Measurements from ENCODE around the gene ALOXE3.
A peak's percentile ranks its signal among the peaks of the same experiment; 100 is the strongest.
"Not testable (repeated sequence)": the region's sequence is repeated elsewhere in the genome, so short reads cannot be mapped to it uniquely, and the experiment has no call there.

The ALOXE3 gene

DNA sequence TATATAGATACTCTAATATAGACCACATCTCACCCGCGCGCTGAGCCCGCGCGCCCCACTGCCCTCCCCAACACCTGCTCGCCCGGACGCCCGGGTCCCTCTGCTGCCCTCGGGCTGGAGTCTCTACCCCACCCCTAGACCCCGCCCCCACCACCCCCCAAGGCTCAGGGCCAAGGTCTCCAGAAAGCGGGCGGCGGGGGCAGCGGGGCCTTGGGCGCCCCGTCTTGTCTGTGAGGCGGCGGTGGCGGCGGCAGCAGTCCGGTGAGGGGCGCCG lies 3.0 kb upstream of the ALOXE3 start:
- no peak for DNase-seq

DNA sequence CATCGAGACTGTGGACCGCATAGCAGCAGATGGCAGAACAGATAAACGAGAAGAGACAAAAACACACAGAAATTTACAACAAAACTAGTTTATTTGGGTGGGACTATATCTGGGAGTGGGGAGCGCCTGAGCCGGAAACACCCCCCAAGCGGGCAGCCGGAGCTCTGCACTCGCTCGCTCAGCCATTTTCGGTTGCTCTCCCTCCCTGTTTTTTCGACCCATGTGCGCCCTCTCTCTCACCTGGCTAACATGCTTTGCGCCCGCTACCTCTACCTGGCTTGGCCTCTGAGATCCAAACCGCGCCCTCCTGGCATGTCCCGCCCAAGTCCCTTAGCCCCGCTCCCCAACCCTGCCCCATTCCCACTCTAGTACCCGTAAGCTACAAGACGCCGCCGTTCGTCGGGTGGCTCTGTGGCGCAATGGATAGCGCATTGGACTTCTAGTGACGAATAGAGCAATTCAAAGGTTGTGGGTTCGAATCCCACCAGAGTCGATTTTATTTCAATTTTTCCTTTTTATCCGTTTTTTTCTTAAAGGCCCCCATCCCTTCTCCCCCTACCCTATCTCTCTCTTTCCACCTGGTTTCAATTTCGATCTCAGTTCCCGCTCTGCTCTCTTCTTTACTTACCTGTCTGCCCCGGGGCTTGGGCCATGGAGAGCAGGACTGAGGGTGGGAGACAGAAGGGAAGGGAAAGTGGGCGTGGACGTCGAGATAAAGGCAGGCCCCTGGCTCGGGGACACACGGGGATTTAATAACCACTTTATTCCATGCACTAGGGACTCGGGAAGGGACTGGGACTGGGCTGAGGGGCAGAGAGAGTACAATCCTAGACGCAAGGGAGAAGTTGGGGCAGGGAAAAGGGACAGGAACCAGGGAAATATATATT lies 2.4 kb upstream of the ALOXE3 start:
- peak; percentile 81 to 83 for DNase-seq

DNA sequence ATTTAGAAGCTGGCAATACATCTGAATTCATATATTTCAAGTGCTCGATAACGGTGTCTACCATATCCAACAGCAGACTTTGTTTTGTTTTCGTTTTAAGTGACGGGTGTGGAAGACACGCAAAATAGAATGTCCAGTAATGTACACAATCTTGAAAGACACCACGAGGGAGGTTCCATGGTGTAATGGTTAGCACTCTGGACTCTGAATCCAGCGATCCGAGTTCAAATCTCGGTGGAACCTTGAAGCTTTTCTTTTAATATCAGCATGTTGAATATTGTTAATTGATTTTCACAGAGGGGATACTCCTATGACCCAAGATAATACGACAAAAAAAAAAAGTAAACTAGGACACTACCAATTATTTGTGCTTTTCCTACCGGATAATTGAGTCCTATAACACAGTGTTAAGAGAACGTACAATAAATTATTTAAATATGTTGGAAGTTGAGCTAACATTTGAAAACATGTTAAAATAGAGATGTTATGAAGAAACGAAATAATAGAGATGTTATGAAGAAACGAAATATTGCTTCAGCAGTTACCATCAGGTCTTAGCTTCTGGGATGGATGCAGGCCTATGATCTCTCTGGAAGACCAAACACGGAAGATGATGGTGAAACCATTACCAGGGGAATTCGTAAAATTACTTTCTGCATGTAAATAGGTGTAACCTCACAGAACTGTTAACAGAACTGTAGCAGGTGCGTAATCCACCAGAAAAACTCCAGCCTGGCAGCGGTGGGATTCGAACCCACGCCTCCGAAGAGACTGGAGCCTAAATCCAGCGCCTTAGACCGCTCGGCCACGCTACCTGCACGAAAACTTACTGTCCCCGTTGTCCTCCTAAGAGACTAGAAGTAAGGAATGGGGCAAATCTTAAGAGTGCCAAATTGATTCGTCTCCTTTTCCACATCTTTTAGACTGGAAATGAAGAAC lies 1.5 kb upstream of the ALOXE3 start:
- DNase-seq, result peak; percentile 88 to 93

DNA sequence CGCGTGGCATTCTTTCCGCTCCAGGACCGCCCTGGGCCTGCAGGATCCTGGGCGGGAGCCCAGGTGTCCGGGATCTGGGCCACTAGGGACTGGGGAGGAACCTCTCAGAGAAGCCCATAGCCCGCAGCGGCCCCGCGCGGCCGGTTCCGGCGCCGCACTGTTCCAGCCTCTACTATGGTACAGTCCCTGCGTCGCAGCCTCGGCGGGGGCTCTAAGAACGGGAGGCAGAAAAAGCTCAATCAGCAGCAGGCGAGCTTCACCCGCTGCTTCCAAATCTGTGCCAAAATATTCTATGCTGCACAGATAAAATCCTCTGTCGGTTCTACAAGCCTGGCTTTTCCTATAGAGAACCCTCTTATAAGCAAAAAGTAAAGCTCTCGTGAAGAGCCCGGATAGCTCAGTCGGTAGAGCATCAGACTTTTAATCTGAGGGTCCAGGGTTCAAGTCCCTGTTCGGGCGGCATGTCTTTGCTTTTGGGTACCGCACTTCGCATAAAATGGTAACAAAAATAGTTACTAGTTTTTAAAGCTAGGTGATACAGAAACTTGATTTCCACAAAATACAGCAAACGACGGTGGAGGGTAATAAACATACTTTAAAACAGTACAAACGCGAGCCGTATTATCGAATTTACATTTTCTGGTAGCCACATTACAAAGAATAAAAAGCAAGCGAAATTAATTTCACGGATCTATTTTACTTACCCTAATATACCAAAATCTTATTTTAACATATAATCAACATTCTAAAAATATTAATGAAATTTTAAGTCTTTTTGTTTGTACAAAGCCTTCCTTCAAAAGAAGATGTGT lies 661 bp upstream of the ALOXE3 start:
- DNase-seq, result peak; percentile 66 to 87

DNA sequence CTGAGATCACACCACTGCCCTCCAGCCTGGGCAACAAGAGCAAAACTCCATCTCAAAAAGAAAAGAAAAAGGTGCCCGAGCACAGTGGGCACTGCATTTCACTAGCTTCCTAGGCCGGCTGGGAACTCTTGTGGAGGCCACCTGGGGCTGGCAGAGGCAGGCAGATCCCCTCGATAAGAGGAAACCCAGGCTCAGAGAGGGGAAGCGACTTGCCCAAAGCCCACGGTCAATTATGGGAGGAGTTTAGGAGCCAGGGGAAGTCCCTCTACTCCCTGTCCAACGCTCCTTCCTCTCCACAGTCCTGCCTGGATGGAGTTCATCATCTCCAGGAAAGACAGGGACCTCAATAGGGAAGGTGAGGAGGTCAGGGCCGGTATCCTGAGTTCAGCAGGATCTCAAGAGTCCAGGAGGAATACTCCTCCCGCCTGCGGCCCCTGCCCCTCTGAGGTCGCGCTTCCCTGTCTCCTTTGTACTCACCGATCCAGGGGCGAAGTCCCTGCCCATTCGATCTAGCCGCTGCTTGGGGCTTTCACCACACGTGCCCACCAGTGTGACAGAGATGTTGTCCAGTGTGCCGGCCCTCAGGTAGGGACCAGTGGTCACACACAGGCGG lies 841 bp downstream of the ALOXE3 start:
- DNase-seq, result no peak

DNA sequence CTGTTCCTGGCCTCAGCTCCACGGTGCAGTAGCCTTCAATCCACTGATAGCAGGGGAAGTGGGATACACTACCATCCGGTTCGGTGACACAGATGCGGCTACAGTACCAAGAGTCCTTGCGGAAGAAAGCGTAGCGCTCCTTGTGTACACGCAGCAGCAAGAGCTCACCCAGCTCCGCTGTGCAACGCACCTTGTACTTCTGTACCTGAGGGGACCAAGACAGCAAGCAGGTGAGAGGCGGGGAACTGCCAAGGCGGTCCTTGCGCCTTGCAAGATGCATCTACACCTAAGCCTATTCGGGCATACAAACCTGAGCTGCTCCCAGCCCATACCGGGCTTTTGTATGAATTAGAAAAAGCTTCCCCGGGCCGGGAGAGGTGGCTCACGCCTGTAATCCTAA lies 1.5 kb downstream of the ALOXE3 start:
- no peak for DNase-seq

DNA sequence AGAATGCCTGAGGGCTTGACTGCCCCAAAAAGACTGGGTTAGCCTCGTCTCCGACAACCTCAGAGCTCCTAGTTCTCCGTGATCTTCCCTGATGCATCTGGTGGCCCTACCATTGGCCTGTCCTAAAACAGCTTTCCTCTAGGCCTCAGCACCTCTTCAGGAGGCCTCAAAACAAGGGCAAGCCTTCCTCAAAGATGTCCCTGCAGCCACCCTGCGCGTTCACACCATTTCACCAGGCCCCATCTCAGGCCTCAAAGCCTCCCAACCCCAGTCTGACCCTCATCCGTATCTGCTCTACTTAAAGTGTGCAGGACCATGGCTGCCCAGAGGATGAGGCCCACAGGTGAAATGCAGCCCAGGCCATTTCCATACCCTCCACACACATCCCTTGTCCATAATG lies 7.4 kb downstream of the ALOXE3 start:
- no peak for DNase-seq

DNA sequence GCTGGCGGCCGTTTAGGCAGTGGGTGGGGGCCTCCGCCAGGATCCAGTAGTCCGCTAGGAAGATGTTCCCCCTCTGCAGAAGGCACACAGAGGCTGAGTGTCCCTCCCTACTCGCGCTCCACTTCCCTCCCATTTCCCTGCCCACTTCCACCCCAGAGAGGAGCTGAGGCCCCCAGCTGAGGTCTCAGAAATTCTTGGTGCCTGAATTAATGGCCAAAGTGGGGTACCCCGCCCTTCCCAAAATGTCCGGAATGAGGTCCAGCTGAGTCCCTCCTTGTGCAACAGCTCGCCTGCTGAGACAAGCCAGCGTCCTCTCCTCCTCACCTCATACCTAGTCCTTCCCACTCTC lies 7.9 kb downstream of the ALOXE3 start:
- DNase-seq, result no peak

DNA sequence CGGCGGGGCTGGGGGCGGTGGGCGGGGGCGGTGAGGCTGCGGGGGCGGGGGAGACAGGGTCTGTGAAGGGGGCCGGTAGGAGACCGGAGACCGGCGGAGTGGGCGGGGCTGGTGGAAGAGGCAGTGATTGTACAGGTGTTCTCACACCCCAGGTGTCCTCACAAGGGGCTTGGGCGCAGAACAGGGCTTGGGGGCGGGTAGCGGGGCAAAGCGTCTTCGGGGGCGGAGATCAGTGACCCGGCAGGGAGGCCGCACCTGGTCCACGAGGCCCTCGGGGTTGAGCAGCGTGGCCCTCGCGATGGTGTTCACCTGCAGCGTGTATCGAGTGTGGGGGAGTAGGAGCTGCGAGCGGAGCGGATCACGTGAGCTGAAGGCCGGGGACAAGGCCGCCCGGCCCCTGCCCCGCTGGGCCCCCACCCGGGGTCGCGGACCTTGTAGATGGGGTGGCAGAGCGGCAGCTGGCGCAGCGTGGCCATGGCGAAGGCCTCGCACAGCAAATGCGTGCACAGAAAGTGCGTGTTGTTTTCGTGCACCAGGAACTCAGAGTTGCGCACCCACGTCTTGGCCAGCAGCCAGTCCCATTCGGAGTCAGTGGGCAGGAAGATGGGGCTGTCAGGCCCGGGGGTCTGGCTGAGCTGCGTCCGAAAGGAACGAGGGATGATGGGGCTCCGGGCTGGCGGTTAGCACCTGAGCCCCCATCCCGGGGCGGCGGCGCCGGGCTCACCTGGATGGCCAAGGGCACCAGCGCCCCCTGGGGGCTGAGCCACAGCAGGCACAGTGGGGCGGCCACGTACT lies 8.5 kb downstream of the ALOXE3 start:
- peak; percentile 66 to 78 for DNase-seq

DNA sequence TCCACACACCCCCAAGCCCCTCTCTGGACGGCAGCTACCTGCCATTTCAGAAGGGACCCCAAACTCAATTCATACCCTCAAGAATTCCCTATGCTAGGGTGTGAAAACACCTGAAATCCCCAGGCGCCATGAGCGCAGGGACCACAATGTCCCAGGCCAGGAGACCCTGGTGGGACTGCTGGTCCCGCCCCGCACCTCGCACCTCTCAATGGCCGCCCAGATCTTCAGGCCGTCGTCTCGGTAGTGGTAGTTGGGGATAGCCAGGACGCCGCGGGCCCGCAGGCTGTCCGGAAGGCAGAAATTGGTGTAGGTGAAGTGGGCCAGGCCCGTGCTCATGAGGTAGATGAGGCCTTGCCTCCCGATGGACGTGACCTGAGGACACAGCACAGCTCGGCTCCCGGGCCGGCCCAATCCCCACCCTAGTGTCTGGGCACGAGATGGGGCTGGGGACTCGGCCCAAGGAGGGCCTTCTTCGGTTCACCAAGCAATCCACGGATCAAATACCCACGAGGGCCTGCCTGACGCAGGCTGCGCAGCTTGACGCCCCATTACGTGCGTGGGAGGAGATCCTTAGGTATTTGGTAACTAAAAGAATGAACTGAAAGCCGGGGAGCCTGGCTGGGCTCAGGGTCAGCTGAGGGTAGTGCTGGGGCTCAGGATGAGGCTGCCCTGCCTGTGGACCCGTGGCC lies 9.2 kb downstream of the ALOXE3 start:
- DNase-seq, result no peak

DNA sequence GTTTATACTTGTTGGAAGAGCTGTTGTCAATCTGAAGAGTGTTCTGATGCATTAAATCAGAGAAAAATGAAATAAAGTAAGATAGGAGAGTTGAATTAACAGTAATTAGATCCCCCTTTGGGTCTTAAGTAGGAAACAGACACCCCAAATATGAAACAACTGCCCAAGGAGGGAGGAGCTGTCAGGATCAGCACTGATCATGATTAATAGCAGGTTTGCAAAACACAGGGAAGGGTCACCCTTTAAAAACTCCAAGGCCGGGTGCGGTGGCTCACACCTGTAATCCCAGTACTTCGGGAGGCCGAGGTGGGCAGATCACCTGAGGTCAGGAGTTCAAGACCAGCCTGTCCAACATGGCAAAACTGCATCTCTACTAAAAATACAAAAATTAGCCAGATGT lies 11.3 kb downstream of the ALOXE3 start:
- DNase-seq, result not testable (repeated sequence)

DNA sequence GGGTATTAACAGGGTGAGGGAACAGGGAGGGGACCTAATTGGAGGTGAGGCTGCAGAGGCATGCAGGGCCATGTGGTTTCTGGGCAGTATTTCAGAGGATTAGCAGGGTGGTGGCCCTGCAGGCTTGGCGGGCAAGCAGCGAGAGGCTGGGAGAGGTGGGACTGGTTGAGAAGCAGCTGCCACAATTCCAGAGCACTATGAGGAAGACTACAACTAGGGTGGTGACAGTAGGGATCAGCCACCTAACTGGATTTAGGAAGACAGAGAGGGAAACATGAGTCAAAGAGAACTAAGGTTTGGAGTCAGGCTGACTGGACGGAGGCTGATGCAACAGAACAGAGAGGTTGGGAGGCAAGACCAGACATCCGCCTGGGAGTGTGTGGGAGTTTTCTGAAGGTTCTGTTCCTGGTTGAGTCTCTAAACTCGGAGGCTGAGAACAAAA lies 12.3 kb downstream of the ALOXE3 start:
- no peak for DNase-seq

DNA sequence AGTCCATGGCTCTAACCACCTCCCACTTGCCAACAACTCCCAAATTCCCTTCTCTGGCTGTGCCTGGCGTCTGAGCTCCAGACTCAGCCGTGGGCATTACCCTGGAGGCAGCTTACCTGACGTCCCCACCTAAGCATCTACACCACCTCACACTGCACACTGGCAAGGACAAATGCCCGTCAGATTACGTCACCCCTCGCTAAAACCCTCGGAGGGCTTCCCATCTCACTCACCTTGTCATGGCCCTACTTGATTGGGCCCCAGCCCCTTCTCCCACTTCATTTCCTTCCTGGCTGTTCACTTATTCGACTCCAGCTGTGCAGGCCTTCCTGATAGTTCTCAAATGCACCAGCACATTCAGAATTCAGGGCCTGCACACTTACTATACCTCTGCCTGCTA lies 13.4 kb downstream of the ALOXE3 start:
- no peak for DNase-seq

DNA sequence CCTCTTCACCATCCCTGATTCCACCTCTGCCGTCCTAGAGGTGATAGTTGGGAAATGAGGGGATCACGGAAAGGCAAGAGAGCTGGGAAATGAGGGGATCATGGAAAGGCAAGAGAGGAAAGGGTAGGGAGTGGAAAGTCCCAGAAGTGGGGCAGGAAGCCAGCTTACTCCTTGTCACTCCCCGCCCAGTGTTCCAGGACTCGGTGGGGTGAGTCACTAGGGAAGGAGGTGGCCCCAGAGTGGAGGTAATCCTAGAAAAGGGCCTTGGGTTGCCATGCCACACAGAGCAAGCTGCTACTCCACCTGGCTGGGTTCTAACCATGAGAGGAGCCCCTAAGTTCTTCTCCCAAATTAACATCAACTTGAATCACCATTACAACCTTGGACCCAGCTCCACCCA lies 14.8 kb downstream of the ALOXE3 start:
- DNase-seq, result no peak

DNA sequence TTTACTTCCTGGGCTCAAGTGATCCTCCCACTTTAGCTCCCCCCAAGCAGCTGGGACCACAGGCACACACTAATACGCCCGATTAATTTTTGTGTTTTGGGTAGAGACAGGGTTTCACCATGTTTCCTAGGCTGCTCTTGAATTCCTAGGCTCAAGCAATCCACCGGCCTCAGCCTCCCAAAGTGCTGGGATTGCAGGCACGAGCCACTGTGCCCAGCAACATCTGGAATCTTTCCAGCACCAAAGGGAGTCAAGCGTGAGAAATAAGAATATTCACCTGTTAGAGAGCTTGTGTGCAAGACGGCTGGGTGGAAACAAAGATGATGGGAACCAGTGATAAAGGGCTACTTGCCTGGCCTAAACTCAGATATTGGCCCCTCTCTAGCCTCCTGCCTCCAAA lies 16.6 kb downstream of the ALOXE3 start:
- no peak for DNase-seq

DNA sequence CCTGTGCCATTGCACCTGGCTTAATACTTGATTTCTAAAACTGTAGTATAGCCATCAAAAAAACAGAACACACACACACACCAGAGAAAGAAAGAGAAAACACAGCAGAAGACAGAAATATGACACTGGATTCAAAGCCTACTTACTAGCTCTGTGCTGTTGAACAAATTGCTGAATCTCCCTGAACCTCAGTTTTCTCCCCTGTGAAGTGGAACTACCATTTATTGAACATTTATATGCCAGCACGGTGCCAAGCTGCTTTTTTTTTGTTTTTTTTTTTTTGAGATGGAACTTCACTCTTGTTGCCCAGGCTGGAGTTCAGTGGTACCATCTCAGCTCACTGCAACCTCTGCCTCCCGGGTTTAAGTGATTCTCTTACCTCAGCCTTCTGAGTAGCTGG lies 17.6 kb downstream of the ALOXE3 start:
- DNase-seq, result no peak

DNA sequence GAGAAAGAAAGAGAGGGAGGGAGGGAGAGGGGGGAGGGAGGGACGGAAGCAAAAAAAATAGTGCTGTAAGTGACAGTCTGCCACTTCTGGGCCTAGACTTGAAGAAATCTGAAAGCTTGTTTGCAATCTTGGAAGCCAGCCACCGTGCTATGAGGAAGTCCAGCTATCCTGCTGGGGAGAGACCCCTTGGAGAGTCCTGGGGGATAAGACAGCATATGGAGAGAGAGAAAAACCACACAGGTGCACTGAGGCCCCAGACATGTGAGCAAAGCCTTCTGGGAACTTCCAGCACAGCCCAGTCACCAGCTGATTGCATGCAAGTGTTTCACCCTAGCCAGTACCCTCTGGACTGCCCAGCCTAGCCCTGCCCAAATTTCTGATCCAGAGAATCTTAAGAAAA lies 18.2 kb downstream of the ALOXE3 start:
- DNase-seq, result no peak

DNA sequence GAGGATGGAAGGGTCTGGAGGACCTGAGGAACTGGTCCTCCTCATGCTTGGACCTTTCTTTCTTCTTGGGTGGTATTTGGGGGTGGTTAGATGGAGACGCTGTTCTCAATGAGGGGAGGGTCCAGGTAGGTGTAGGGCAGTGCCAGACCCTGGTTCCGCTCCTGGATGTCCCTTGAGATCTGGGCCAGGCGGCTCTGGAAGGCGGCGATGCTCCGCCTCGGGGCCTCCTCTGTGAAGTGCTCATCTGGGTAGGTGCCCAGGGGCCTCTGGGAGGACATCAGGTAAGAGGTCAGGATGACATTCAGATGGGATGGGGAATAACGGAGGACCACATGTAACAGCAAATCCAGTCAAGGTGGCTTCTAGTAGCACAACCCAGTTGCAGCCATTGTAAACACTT lies 21.8 kb downstream of the ALOXE3 start:
- no peak for DNase-seq

DNA sequence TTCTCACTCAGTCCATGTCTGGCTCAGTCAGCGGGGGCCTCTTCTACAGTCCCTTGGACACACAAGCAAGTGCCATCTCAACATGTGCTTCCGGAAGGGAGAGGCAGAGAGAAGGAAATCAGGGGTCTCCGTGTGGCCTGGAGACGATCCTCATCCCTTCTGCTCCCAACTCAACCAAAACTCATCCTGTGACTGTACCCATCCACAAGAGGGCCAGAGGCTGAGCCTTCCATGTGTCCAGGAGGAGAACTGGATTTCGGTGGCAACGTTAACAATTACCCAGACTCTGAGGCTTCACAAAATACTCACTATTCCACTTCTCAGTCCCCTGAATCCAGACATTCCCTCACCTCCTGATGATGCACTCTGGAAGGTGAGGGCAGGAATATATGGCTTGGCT lies 23.0 kb downstream of the ALOXE3 start:
- DNase-seq, result no peak

DNA sequence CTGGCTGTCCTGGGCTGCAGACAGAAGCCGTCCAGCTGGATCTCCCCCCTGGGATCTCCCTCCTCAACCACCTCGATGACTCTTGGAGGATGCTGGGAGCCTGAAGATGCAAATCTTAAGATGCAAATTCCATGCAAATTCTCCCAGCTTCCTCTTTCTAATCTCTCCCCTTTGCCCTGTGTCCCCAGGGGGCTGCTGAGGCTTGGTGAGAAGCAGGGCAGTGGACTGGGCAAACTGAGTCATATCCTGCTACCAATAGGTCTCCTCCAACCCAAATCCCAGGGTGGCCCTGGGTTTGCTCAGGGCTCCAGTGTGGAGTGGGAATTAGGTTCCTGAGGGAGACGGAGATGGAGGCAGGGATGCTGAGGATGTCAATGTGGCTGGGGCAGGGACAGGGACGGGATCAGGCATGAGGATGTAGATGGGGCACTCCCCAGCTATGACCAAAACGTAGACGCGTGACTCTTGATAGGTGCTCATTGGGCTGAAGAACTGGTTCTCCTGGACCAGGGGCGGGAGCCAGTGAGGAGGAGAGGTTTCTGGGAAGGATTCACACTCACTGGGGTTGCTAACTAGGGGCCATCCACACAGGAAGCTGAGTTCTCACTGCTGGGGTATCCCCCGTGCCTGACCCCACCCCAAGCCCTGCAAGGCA lies 27.2 kb downstream of the ALOXE3 start:
- no peak for DNase-seq

DNA sequence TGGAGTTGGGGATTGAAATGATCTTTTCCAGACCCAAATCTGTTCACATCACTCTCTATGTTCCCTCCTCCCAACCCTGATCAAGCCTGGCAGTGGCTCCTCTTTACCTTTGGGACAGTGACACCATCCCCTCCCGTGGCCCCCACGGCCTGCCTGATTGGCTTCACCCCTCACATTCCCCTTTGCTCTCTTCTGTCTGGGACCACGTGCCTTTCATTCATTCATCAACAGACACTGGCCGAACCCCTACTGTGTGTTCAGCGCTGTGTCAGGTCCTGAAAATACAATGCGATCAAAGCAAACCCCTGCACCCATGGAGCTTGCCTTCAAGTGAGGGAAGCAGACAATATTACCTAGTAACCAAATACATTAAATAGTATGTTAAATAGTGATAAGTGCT lies 28.6 kb downstream of the ALOXE3 start:
- no peak for DNase-seq
